ENCODE results near the gene CAPS. TPM values are rescaled to one million over a fixed set of nuclear protein-coding genes. Genes with fewer than 3 reads are reported as not detected.
"Not testable (repeated sequence)": the region's sequence is repeated elsewhere in the genome, so short reads cannot be mapped to it uniquely, and the experiment has no call there.

Gene CAPS
- total RNA-seq, 1 donor from 2014 or later: 3.4 TPM

- H3K4me1 Mint-ChIP-seq (ENCODE audit: low read depth): no peaks in the 10 kb centered on the region
- intact Hi-C loops (cut with micrococcal nuclease): no loop called here
- no peaks in the 10 kb centered on the region for H3K9me3 Mint-ChIP-seq
- no peaks in the 10 kb centered on the region for H3K36me3 Mint-ChIP-seq (ENCODE audit: low read depth)
- DNase-seq (ENCODE audit: low spot score): no peak
- H3K4me3 Mint-ChIP-seq: no peak overlapping the region
- H3K27me3 Mint-ChIP-seq (ENCODE audit: insufficient read depth): peaks cover 3% of the 10 kb centered on the region
- no peak overlapping the region for H3K27ac Mint-ChIP-seq
These were observed 31.6 kb upstream of the CAPS start for GRCh38 chr19:5882421-5882968.

DNA sequence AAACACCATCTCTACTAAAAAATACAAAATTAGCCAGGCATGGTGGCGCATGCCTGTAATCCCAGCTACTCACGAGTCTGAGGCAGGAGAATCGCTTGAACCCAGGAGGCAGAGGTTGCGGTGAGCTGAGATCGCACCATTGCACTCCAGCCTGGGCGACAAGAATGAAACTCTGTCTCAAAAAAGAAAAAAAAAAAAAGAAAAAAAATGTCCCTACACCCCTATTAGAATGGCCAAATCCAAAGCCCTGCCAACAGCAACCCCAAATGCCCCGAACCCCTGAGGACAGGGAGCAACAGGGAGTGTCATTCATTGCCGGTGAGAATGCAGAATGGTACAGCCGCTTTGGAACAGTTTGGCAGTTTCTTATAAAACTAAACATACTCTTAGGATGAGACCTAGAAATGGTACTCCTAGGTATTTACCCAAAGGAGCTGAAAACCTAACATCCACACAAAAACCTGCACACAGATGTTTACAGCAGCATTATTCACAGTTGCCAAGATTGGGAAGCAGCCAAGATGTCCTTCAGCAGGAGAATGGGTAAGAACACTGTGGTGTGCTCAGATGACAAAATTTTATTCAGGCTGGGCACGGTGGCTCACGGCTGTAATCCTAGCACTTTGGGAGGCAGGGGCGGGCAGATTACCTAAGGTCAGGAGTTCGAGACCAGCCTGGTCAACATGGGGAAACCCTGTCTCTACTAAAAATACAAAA lies 30.7 kb upstream of the CAPS start:
- H3K36me3 Mint-ChIP-seq (ENCODE audit: low read depth); DNase-seq (ENCODE audit: low spot score); H3K27me3 Mint-ChIP-seq (ENCODE audit: insufficient read depth); H3K4me3 Mint-ChIP-seq; intact Hi-C loops (cut with micrococcal nuclease); H3K9me3 Mint-ChIP-seq; H3K4me1 Mint-ChIP-seq (ENCODE audit: low read depth); H3K27ac Mint-ChIP-seq: not testable (repeated sequence)

GRCh38 chr19:5884065-5884811 lies 29.8 kb upstream of the CAPS start:
- H3K27me3 Mint-ChIP-seq (ENCODE audit: insufficient read depth); intact Hi-C loops (cut with micrococcal nuclease); H3K36me3 Mint-ChIP-seq (ENCODE audit: low read depth); H3K27ac Mint-ChIP-seq; H3K4me3 Mint-ChIP-seq; H3K9me3 Mint-ChIP-seq; H3K4me1 Mint-ChIP-seq (ENCODE audit: low read depth); DNase-seq (ENCODE audit: low spot score): not testable (repeated sequence)

GRCh38 chr19:5889288-5889971 lies 24.6 kb upstream of the CAPS start:
- intact Hi-C loops (cut with micrococcal nuclease): no loop called here
- H3K4me1 Mint-ChIP-seq (ENCODE audit: low read depth): no peaks in the 10 kb centered on the region
- no peak overlapping the region for H3K27ac Mint-ChIP-seq
- no peaks in the 10 kb centered on the region for H3K9me3 Mint-ChIP-seq
- H3K36me3 Mint-ChIP-seq (ENCODE audit: low read depth): no peaks in the 10 kb centered on the region
- DNase-seq (ENCODE audit: low spot score): no peak
- H3K4me3 Mint-ChIP-seq: no peak overlapping the region
- peaks cover 2% of the 10 kb centered on the region for H3K27me3 Mint-ChIP-seq (ENCODE audit: insufficient read depth)

GRCh38 chr19:5890099-5890498 lies 24.0 kb upstream of the CAPS start:
- Mint-ChIP-seq H3K4me3 (no peak overlapping the region), H3K36me3 (ENCODE audit: low read depth) (no peaks in the 10 kb centered on the region), H3K4me1 (ENCODE audit: low read depth) (no peaks in the 10 kb centered on the region), H3K27me3 (ENCODE audit: insufficient read depth) (peaks cover 2% of the 10 kb centered on the region), H3K9me3 (no peaks in the 10 kb centered on the region), H3K27ac (no peak overlapping the region)
- DNase-seq (ENCODE audit: low spot score): no peak
- intact Hi-C loops (cut with micrococcal nuclease): no loop called here

GRCh38 chr19:5891572-5891937 lies 22.5 kb upstream of the CAPS start:
- intact Hi-C loops (cut with micrococcal nuclease): no loop called here
- Mint-ChIP-seq H3K36me3 (ENCODE audit: low read depth) (peaks cover 3% of the 10 kb centered on the region), H3K27ac (no peak overlapping the region), H3K27me3 (ENCODE audit: insufficient read depth) (peaks cover 2% of the 10 kb centered on the region), H3K9me3 (no peaks in the 10 kb centered on the region), H3K4me1 (ENCODE audit: low read depth) (no peaks in the 10 kb centered on the region), H3K4me3 (no peak overlapping the region)
- DNase-seq (ENCODE audit: low spot score): no peak

DNA sequence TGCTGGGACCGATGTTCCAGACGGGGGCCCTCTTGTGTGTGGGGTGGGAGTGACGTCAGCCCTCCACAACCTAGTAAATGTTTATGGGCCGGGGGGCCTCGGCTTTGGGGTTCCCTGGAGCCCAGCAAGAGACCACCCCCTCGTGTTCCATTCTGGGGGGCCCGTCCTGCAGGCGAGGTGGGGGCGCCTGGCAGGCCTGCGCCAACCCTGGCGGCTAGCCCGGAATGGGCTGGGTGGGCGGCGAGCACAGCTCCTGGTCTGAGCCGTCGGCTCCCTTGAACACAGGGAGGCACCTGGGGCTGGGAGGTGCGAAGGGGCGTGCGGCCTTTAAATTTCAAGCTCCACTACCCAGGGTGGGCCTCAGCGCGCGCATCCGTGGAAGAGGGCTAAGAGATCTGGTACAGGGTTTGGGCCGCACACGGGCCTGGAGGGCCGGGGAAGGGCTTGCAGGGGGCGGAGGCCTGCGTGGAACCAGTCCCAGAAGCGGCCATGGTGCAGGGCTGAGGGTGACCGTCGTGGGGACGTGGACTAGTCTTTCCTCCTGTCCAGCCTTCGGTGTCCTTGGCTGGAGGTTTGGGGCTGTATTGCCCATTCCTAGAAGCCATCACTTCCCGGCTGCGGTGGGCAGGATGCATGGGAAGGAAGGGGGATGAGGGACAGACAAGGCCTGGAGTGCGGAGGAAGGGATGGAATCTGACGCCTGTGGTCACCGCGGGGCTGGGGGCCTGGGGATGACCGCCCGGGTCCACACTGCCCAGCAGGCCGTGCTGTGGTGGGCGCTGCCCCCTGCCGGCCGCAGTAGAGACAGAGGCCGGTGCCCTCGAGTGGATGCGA lies 21.9 kb upstream of the CAPS start:
- Mint-ChIP-seq H3K4me3 (no peak overlapping the region), H3K36me3 (ENCODE audit: low read depth) (peaks cover 3% of the 10 kb centered on the region), H3K9me3 (no peaks in the 10 kb centered on the region), H3K27ac (no peak overlapping the region), H3K4me1 (ENCODE audit: low read depth) (no peaks in the 10 kb centered on the region), H3K27me3 (ENCODE audit: insufficient read depth) (peaks cover 2% of the 10 kb centered on the region)
- intact Hi-C loops (cut with micrococcal nuclease): no loop called here
- no peak for DNase-seq (ENCODE audit: low spot score)

DNA sequence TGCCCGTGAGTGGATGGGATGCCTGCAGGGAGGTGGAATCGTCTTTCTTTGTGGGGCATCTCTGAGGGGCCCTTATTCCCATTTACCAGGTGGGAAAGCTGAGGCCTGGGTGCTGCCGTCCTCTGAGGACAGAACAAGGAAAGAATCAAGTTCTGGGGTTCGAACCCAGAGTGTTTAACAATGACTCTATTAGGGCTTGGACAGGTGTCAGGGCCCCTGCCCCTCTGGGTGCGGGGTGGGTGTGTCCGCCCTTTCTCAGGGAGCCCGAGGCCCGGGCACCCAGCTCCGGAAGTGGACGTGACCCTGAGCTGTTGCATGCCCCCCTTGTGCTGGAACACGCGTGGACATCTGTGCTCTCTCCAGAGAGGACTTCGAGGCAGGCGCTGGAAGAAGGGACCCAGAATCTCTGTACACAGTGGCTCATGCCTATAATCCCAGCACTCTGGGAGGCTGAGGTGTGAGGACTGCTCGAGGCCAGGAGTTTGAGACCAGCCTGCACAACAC lies 21.2 kb upstream of the CAPS start:
- Mint-ChIP-seq H3K4me1 (ENCODE audit: low read depth) (no peaks in the 10 kb centered on the region), H3K27ac (no peak overlapping the region), H3K27me3 (ENCODE audit: insufficient read depth) (peaks cover 2% of the 10 kb centered on the region), H3K4me3 (no peak overlapping the region), H3K36me3 (ENCODE audit: low read depth) (peaks cover 3% of the 10 kb centered on the region), H3K9me3 (no peaks in the 10 kb centered on the region)
- intact Hi-C loops (cut with micrococcal nuclease): no loop called here
- no peak for DNase-seq (ENCODE audit: low spot score)

GRCh38 chr19:5893296-5893903 lies 20.7 kb upstream of the CAPS start:
- DNase-seq (ENCODE audit: low spot score): no peak
- Mint-ChIP-seq H3K36me3 (ENCODE audit: low read depth) (peaks cover 3% of the 10 kb centered on the region), H3K4me3 (no peak overlapping the region), H3K27ac (no peak overlapping the region), H3K27me3 (ENCODE audit: insufficient read depth) (no peaks in the 10 kb centered on the region), H3K4me1 (ENCODE audit: low read depth) (no peaks in the 10 kb centered on the region), H3K9me3 (no peaks in the 10 kb centered on the region)
- intact Hi-C loops (cut with micrococcal nuclease): no loop called here

- H3K4me1 Mint-ChIP-seq (ENCODE audit: low read depth): no peaks in the 10 kb centered on the region
- DNase-seq (ENCODE audit: low spot score): no peak
- intact Hi-C loops (cut with micrococcal nuclease): no loop called here
- peaks cover 3% of the 10 kb centered on the region for H3K36me3 Mint-ChIP-seq (ENCODE audit: low read depth)
- no peak overlapping the region for H3K27ac Mint-ChIP-seq
- H3K9me3 Mint-ChIP-seq: no peaks in the 10 kb centered on the region
- H3K27me3 Mint-ChIP-seq (ENCODE audit: insufficient read depth): no peaks in the 10 kb centered on the region
- no peak overlapping the region for H3K4me3 Mint-ChIP-seq
These were observed 19.9 kb upstream of the CAPS start for GRCh38 chr19:5893907-5894703.

- H3K27me3 Mint-ChIP-seq (ENCODE audit: insufficient read depth): no peaks in the 10 kb centered on the region
- no peak for DNase-seq (ENCODE audit: low spot score)
- no peaks in the 10 kb centered on the region for H3K4me1 Mint-ChIP-seq (ENCODE audit: low read depth)
- H3K9me3 Mint-ChIP-seq: no peaks in the 10 kb centered on the region
- no peak overlapping the region for H3K4me3 Mint-ChIP-seq
- H3K27ac Mint-ChIP-seq: no peak overlapping the region
- peaks cover 3% of the 10 kb centered on the region for H3K36me3 Mint-ChIP-seq (ENCODE audit: low read depth)
- intact Hi-C loops (cut with micrococcal nuclease): no loop called here
These were observed 19.2 kb upstream of the CAPS start for GRCh38 chr19:5894704-5895349.

Measured in activated T-helper 1 cell treated with anti-CD3 and anti-CD28 coated beads, Interleukin-12 subunit alpha, Interleukin-12 subunit beta, Interleukin-2, Interleukin-4 antibody, amounts not matched to agents 30 ng/mL and 10 ng/mL and 1 ng/mL, durations not matched to agents 14 hours and 24 hours and 36 hours (primary cell).